Astrocyte (in vitro differentiated cells and primary cell): ENCODE results near the gene IER5.

ENCODE experiments used
- EZH2 ChIP-seq: IDR thresholded peaks from 2 replicates; pipeline ENCODE4 v1.6.1; 2012; ENCODE audit warnings: mild to moderate bottlenecking, low read length, inconsistent platforms; ENCODE audit not compliant: insufficient read depth
- TF ChIP-seq, protein P1 (sequence below): IDR thresholded peaks from 2 replicates; pipeline ENCODE4 v1.5.1; 2011; ENCODE audit warnings: low read depth, mild to moderate bottlenecking, inconsistent platforms, low read length, moderate library complexity; ENCODE audit not compliant: insufficient read depth

DNA sequence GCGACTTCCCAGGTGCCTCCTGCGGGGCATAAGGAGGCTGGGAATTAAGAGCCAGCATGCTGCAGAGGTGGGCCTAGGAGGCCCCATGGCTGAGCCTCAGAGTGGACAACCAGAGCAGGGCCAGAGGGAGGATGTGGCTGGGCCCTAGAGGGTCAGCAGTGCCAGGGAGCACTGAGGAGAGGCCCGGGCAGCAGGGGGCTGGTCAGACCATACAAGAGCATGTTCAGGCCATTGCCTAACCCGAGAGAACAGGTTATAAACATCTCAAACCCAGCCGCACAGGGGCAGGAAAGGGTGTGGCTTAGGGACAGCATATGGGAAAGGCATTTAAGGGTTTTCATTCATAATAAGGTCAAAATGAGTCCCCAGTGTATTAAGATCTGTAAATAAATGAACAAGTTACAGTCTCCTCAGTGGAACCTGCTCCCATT, 51.1 kb downstream of the IER5 start:
- TF ChIP-seq, protein P1, sequence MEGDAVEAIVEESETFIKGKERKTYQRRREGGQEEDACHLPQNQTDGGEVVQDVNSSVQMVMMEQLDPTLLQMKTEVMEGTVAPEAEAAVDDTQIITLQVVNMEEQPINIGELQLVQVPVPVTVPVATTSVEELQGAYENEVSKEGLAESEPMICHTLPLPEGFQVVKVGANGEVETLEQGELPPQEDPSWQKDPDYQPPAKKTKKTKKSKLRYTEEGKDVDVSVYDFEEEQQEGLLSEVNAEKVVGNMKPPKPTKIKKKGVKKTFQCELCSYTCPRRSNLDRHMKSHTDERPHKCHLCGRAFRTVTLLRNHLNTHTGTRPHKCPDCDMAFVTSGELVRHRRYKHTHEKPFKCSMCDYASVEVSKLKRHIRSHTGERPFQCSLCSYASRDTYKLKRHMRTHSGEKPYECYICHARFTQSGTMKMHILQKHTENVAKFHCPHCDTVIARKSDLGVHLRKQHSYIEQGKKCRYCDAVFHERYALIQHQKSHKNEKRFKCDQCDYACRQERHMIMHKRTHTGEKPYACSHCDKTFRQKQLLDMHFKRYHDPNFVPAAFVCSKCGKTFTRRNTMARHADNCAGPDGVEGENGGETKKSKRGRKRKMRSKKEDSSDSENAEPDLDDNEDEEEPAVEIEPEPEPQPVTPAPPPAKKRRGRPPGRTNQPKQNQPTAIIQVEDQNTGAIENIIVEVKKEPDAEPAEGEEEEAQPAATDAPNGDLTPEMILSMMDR = no peak
- no peak for TF ChIP-seq EZH2
